Vein endothelial cell (primary cell): Measurements from ENCODE around the gene SIGLEC11. TPM values are rescaled to one million over a fixed set of nuclear protein-coding genes. Genes with fewer than 3 reads are reported as not detected.

ENCODE experiments used
- total RNA-seq: library from RNA; depleted of rRNA; stranded (reverse); fragments of >200 nt; gene quantifications from 2 replicates; pipeline ENCODE4 v1.2.3, GENCODE V29; 2012

SIGLEC11 gene, protein sequence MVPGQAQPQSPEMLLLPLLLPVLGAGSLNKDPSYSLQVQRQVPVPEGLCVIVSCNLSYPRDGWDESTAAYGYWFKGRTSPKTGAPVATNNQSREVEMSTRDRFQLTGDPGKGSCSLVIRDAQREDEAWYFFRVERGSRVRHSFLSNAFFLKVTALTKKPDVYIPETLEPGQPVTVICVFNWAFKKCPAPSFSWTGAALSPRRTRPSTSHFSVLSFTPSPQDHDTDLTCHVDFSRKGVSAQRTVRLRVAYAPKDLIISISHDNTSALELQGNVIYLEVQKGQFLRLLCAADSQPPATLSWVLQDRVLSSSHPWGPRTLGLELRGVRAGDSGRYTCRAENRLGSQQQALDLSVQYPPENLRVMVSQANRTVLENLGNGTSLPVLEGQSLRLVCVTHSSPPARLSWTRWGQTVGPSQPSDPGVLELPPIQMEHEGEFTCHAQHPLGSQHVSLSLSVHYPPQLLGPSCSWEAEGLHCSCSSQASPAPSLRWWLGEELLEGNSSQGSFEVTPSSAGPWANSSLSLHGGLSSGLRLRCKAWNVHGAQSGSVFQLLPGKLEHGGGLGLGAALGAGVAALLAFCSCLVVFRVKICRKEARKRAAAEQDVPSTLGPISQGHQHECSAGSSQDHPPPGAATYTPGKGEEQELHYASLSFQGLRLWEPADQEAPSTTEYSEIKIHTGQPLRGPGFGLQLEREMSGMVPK
- not detected in 2 replicates for total RNA-seq

DNA sequence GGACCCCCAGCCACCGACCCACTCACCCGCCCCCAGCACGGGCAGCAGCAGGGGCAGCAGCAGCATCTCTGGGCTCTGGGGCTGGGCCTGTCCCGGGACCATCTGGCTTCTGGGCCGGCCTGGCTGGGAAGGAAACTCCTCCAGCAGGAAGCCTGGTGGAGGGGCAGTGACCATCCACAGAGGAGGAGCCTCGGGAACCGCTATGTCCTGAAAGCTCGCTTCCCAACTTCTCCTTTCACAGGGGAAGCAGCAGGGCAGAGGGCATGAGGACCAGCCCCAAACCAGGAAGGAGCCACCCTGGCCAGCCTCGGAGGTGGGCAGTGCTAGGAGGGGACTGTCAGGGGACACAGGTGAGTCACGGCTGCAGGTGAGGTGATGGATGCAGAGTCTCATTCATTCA, at the start of gene SIGLEC11:
SIGLEC11 (minus strand) TSS at position 193 of the 400 bp plus-strand sequence; CDS start at position 102, 91 bp downstream.

DNA sequence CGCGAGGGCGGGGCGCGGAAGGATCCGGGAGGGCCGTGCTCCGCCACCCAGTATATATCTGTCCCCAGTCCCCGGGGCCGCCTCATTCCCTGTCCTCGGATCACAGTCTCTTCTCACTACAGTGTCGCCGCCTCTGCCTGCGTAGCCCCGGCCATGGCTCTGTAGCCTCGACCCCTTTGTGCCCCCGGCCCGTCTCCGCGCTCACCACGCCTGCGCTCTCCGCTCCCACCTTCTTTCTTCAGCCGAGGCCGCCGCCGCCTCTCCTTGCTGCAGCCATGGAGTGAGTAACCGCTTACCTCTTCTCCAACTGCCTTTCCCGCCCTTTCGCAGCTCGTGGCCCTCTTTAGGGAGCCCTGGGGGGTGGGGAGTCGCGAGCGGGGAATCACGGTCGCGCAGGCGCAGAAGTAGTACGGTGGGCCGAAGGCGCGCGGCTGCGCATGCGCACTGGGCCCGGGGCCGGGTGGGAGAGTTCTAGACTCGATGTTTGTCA, 31.8 kb downstream of the SIGLEC11 start, which contains the start of the genes ATF5 and NUP62:
ATF5 (plus strand) TSS at position 85 of the 490 bp plus-strand sequence. CDS start 1,646 bp downstream, outside the sequence.
NUP62 (minus strand) TSS at position 384 of the 490 bp plus-strand sequence. CDS start 19,697 bp downstream, outside the sequence.

Other genes starting within 250 kb of the SIGLEC11 start
- gene TSKS, start 197.9 kb downstream of the SIGLEC11 start, total RNA-seq = not detected in 2 replicates
- 103 and 114 TPM in 2 replicates for gene AP2A1, start 194.2 kb downstream of the SIGLEC11 start, total RNA-seq
- 12.3 and 16.7 TPM in 2 replicates for gene FUZ, start 147.9 kb downstream of the SIGLEC11 start, total RNA-seq
- 27.0 and 28.1 TPM in 2 replicates for gene MED25, start 142.9 kb downstream of the SIGLEC11 start, total RNA-seq
- 43.8 and 78.1 TPM in 2 replicates for gene PTOV1, start 110.0 kb downstream of the SIGLEC11 start, total RNA-seq
- gene PNKP, start 93.6 kb downstream of the SIGLEC11 start, total RNA-seq = 51.5 and 58.5 TPM in 2 replicates
- 11.8 and 12.1 TPM in 2 replicates for gene AKT1S1, start 83.8 kb downstream of the SIGLEC11 start, total RNA-seq
- 12.8 and 15.4 TPM in 2 replicates for gene TBC1D17, start 83.5 kb downstream of the SIGLEC11 start, total RNA-seq
- 2.6 and 6.2 TPM in 2 replicates for gene IL4I1, start 64.3 kb downstream of the SIGLEC11 start, total RNA-seq
- gene ATF5, start 32.0 kb downstream of the SIGLEC11 start, total RNA-seq = 18.6 and 19.5 TPM in 2 replicates
- 46.4 and 51.3 TPM in 2 replicates for gene NUP62, start 31.7 kb downstream of the SIGLEC11 start, total RNA-seq
- 30.8 and 32.3 TPM in 2 replicates for gene VRK3, start 64.2 kb upstream of the SIGLEC11 start, total RNA-seq
- gene ZNF473, start 64.8 kb upstream of the SIGLEC11 start, total RNA-seq = 8.8 and 10.1 TPM in 2 replicates
- not detected in 2 replicates for gene IZUMO2, start 202.1 kb upstream of the SIGLEC11 start, total RNA-seq
- not detected in 2 replicates for gene MYH14, start 242.4 kb upstream of the SIGLEC11 start, total RNA-seq